Measurements from ENCODE around the gene GTF3A.

DNA sequence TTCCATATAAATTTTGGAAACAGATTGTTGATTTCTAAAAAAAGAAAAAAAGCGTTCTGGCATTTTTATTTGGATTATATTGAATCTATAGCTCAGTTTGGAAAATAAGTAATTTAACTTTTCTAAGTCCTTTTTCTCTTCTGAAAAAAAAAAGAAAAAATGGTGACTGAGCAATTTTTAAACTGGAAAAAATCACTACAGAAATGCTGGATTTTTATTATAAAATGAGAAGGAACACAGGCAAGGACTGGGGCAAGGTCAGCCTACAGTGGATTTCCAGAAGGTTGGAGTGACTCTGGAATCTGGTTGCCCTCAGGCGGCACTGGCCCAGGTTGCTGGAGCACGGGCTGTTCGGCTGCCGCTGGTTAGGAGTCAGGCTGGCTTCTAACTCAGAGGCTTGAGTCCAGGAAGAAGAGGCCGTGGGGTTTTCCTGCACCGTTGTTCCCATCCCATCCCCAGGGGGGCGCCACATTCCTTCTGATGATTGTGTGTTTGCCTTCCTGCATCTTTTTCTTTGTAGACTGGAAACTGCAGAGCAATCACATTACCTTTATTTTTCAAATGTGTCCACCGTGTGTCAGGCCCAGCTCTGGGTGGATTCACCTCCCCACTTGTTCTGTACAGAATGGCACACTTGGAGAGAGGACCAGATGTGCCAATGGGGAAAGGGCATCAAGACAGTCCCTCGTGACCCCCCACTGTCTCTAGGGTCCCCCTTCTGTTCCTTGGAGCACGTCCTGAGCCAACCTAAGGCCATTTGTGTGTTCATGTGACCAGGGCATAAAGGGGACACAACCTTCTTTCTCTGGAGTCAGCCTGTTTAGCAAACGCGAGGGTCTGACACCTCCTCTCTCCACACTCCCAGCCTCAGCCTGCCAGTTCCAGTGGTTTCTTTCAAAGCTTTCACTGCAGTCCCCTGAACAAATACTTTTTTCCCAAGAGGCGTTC is 44.5 kb upstream of the GTF3A start:
- TF ChIP-seq CTCF (IDR thresholded peaks at IDR 0.05 in 8 of 11, conservative IDR thresholded peaks at IDR 0.05 in 3 of 11) (peak in 8 of 11 experiments; percentile 40 to 70 (median 52)), POLR2A (IDR thresholded peaks at IDR 0.05) (no peak), POLR2AphosphoS5 (IDR thresholded peaks at IDR 0.05) (no peak)
